Measurements from ENCODE around the gene MORC4. TPM values are rescaled to one million over a fixed set of nuclear protein-coding genes. Genes with fewer than 3 reads are reported as not detected.

Gene MORC4
- total RNA-seq, 2 experiments from 2014 or later = 6.8 to 11.5 TPM

DNA sequence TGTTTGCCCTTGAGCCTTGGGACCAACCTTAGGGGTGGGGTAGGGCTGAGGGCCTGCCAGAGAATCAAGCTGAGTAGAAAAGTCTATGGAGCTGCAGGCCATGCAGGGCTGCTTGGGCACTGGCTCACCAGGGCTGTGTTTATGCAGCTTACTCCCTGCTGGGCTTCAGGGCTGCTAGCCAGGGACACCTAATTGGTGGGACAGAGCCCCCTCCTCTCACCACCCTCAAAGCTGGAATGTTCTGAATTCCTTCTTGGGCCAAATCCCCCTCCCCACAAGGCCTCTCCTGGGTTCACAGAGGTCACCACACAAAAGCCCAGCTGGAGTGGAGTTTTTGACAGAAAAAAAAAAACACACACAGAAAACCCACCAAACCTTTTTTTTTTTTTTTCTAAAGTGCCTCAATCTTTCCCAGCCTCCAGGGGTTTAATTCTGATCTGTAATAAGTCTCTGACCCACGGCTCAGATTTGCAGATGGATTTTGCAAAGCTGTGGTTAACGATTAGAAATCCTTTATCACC is 80.0 kb downstream of the MORC4 start, which contains the start of gene CLDN2:
Gene CLDN2, plus strand, starts transcription at position 471 of the 521 bp plus-strand sequence. CDS start 7,827 bp downstream, outside the sequence.
- TF ChIP-seq, protein P1, sequence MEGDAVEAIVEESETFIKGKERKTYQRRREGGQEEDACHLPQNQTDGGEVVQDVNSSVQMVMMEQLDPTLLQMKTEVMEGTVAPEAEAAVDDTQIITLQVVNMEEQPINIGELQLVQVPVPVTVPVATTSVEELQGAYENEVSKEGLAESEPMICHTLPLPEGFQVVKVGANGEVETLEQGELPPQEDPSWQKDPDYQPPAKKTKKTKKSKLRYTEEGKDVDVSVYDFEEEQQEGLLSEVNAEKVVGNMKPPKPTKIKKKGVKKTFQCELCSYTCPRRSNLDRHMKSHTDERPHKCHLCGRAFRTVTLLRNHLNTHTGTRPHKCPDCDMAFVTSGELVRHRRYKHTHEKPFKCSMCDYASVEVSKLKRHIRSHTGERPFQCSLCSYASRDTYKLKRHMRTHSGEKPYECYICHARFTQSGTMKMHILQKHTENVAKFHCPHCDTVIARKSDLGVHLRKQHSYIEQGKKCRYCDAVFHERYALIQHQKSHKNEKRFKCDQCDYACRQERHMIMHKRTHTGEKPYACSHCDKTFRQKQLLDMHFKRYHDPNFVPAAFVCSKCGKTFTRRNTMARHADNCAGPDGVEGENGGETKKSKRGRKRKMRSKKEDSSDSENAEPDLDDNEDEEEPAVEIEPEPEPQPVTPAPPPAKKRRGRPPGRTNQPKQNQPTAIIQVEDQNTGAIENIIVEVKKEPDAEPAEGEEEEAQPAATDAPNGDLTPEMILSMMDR (conservative IDR thresholded peaks at IDR 0.05; ENCODE audit: low read length) = no peak
- TF ChIP-seq EZH2phosphoT487 (IDR thresholded peaks at IDR 0.05; ENCODE audit: borderline replicate concordance, low read depth, low read length) = no peak
- Histone ChIP-seq H3K9me3 (ENCODE audit: low read length) (no peaks in the 10 kb centered on the region), H3K4me3 (ENCODE audit: low read depth, low read length, poor library complexity, severe bottlenecking) (no peak within 1 kb of the TSS), H3K27ac (ENCODE audit: low read depth, low read length, poor library complexity, severe bottlenecking) (no peak within 1 kb of the TSS), H3K4me1 (ENCODE audit: insufficient read depth, low read length, poor library complexity, severe bottlenecking) (no peaks in the 10 kb centered on the region), H3K9me2 (ENCODE audit: insufficient read depth, low read length) (no peaks in the 10 kb centered on the region), H3K36me3 (ENCODE audit: insufficient read depth, low read length) (no peaks in the 10 kb centered on the region), H3K79me2 (ENCODE audit: insufficient read depth, low read depth, low read length) (no peaks in the 10 kb centered on the region), H4K20me1 (ENCODE audit: insufficient read depth, low read length) (no peaks in the 10 kb centered on the region), H2AFZ (ENCODE audit: low read length) (no peak within 1 kb of the TSS), H3K4me2 (ENCODE audit: low read length) (no peak within 1 kb of the TSS)
- BruUV-seq (replicated peaks) = no TSS peak
- POLR2A ChIA-PET = no interaction called here
- DNase-seq (ENCODE audit: low spot score) = no peak
- CTCF ChIA-PET (ENCODE audit: unreplicated experiment) = interaction anchor here (0.6 kb wide), 1 partner anchor 29 kb away, joined by 3 read pairs; no protein-coding TSS in a partner anchor
- intact Hi-C loops (cut with micrococcal nuclease; ENCODE audit: unreplicated experiment) = no loop called here

DNA sequence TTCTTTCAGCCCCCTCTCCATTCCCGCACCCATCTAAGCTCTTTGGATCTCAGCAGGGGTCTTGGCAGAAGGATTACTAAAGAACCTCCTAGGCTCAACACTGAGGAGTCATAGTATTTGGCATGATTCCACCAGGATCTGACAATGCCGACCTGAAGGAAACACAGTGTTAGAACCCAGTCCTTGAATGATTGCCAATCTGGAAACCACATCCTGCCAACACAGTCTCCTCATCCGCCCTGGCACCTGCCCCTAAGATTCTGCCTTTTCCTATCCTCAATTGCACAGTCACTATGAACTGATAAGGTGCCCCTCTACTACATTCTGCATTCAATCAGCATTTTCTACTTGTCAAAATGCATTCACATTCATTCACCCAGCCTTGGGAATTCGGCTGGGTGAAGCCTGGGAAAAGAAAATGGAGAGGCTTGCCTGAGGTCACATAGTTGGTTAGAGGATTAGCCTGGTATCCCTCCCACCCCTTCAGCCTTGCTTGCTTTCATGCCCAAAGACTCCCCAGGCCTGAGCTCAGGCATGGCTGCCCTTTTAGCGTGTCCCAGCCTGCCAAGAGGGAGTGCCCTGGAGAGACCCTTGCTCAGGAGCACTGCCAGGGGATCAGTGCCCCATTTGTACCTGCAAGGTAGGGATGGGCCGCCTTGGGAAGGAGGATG is 82.0 kb downstream of the MORC4 start:
- ChIA-PET POLR2A (no interaction called here), CTCF (ENCODE audit: unreplicated experiment) (no interaction called here)
- Histone ChIP-seq H3K79me2 (ENCODE audit: insufficient read depth, low read depth, low read length) (no peaks in the 10 kb centered on the region), H3K9me3 (ENCODE audit: low read length) (no peaks in the 10 kb centered on the region), H3K9me2 (ENCODE audit: insufficient read depth, low read length) (no peaks in the 10 kb centered on the region), H2AFZ (ENCODE audit: low read length) (no peak overlapping the region), H3K36me3 (ENCODE audit: insufficient read depth, low read length) (no peaks in the 10 kb centered on the region), H3K4me2 (ENCODE audit: low read length) (no peak overlapping the region), H3K4me1 (ENCODE audit: insufficient read depth, low read length, poor library complexity, severe bottlenecking) (no peaks in the 10 kb centered on the region), H3K4me3 (ENCODE audit: low read depth, low read length, poor library complexity, severe bottlenecking) (no peak overlapping the region), H3K27ac (ENCODE audit: low read depth, low read length, poor library complexity, severe bottlenecking) (no peak overlapping the region), H4K20me1 (ENCODE audit: insufficient read depth, low read length) (no peaks in the 10 kb centered on the region)
- DNase-seq (ENCODE audit: low spot score) = no peak
- BruUV-seq (replicated peaks) = no TSS peak
- intact Hi-C loops (cut with micrococcal nuclease; ENCODE audit: unreplicated experiment) = no loop called here
- no peak for TF ChIP-seq EZH2phosphoT487 (IDR thresholded peaks at IDR 0.05; ENCODE audit: borderline replicate concordance, low read depth, low read length)
- TF ChIP-seq, protein P1 (conservative IDR thresholded peaks at IDR 0.05; ENCODE audit: low read length) = no peak

DNA sequence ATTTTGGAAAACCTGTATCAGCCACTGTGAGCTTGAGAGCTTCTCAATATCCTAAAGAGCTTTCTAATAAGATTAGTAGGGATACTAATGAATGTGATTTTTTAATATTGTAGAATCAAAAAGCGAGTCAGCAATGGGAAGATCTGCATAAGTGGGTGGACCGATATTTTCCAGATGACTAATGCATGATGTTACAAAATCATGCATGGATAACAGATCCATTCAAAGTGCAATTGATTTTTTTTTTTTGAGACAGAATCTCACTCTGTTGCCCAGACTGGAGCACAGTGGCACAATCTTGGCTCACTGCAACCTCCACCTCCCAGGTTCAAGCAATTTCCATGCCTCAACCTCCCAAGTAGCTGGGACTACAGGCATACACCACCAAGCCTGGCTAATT is 87.1 kb downstream of the MORC4 start:
- BruUV-seq (replicated peaks) = no TSS peak
- POLR2A ChIA-PET = no interaction called here

More for the DNA sequence above, 87.1 kb downstream of the MORC4 start:
- intact Hi-C loops (cut with micrococcal nuclease; ENCODE audit: unreplicated experiment) = no loop called here
- no peaks in the 10 kb centered on the region for H3K36me3 ChIP-seq (ENCODE audit: insufficient read depth, low read length)
- H3K9me2 ChIP-seq (ENCODE audit: insufficient read depth, low read length) = no peaks in the 10 kb centered on the region
- H3K4me2 ChIP-seq (ENCODE audit: low read length) = no peak overlapping the region
- no peaks in the 10 kb centered on the region for H4K20me1 ChIP-seq (ENCODE audit: insufficient read depth, low read length)
- TF ChIP-seq, protein P1 (conservative IDR thresholded peaks at IDR 0.05; ENCODE audit: low read length) = no peak
- no peak for TF ChIP-seq EZH2phosphoT487 (IDR thresholded peaks at IDR 0.05; ENCODE audit: borderline replicate concordance, low read depth, low read length)
- H3K4me3 ChIP-seq (ENCODE audit: low read depth, low read length, poor library complexity, severe bottlenecking) = no peak overlapping the region
- CTCF ChIA-PET (ENCODE audit: unreplicated experiment) = no interaction called here
- no peaks in the 10 kb centered on the region for H3K9me3 ChIP-seq (ENCODE audit: low read length)
- no peak overlapping the region for H3K27ac ChIP-seq (ENCODE audit: low read depth, low read length, poor library complexity, severe bottlenecking)
- no peaks in the 10 kb centered on the region for H3K4me1 ChIP-seq (ENCODE audit: insufficient read depth, low read length, poor library complexity, severe bottlenecking)
- no peak for DNase-seq (ENCODE audit: low spot score)
- no peaks in the 10 kb centered on the region for H3K79me2 ChIP-seq (ENCODE audit: insufficient read depth, low read depth, low read length)
- no peak overlapping the region for H2AFZ ChIP-seq (ENCODE audit: low read length)

Measured in OCI-LY7 (cell line).